ENCODE results near the gene MROH2A. TPM values are rescaled to one million over a fixed set of nuclear protein-coding genes. Genes with fewer than 3 reads are reported as not detected.

MROH2A gene
- total RNA-seq, 3 donors from 2014 or later (not counting 1 experiment from before 2014, with no cell fraction given) = not detected

DNA sequence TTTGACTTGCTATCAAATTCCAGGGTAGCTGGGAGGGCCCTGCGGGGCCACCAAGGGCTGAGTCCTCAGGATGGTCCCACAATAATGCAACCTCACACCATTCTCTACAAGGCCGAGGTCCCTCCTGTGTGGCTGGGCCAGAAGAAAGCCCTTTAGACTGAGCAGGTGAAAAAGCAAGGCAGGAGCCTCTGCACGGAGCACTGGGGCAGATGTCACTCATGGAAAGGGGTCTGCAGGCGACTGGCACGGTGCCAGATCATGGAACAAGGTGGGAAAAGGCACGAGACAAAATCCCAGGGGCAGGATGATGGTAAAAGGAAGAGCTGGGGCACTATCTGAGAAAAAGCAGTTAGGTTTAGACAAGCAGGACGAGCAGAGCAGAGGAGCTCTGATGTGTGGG, 60.1 kb downstream of the MROH2A start:
- Histone ChIP-seq H3K36me3 (ENCODE audit: control insufficient read depth, insufficient read depth, low read length) (no peaks in the 10 kb centered on the region), H3K4me1 (ENCODE audit: control insufficient read depth, insufficient read depth, low read length) (no peaks in the 10 kb centered on the region), H3K4me3 (ENCODE audit: low read length) (no peak overlapping the region), H3K27ac (ENCODE audit: low read length) (no peak overlapping the region), H3K27me3 (ENCODE audit: control insufficient read depth, insufficient read depth, low read length) (no peaks in the 10 kb centered on the region), H3K9me3 (ENCODE audit: control insufficient read depth, insufficient read depth, low read length) (no peaks in the 10 kb centered on the region)
- H3K27ac Mint-ChIP-seq = peak overlapping the region in 1 of 2 donors; percentile 25
- H3K36me3 Mint-ChIP-seq = no peaks in the 10 kb centered on the region
- 86% methylated on average over 7 of the region's 7 CpGs for WGBS (ENCODE audit: insufficient coverage)
- peaks cover 4 to 8% of the 10 kb centered on the region in 2 donors for H3K4me1 Mint-ChIP-seq
- H3K9me3 Mint-ChIP-seq = no peaks in the 10 kb centered on the region
- intact Hi-C loops (cut with micrococcal nuclease) = no loop called here
- TF ChIP-seq, protein P1, sequence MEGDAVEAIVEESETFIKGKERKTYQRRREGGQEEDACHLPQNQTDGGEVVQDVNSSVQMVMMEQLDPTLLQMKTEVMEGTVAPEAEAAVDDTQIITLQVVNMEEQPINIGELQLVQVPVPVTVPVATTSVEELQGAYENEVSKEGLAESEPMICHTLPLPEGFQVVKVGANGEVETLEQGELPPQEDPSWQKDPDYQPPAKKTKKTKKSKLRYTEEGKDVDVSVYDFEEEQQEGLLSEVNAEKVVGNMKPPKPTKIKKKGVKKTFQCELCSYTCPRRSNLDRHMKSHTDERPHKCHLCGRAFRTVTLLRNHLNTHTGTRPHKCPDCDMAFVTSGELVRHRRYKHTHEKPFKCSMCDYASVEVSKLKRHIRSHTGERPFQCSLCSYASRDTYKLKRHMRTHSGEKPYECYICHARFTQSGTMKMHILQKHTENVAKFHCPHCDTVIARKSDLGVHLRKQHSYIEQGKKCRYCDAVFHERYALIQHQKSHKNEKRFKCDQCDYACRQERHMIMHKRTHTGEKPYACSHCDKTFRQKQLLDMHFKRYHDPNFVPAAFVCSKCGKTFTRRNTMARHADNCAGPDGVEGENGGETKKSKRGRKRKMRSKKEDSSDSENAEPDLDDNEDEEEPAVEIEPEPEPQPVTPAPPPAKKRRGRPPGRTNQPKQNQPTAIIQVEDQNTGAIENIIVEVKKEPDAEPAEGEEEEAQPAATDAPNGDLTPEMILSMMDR (IDR thresholded peaks at IDR 0.05) = no peak
- ATAC-seq = no peak
- DNase-seq = no peak
- no peaks in the 10 kb centered on the region for H3K27me3 Mint-ChIP-seq (ENCODE audit: low read depth in 2 of 2)
- no peak overlapping the region for H3K4me3 Mint-ChIP-seq

DNA sequence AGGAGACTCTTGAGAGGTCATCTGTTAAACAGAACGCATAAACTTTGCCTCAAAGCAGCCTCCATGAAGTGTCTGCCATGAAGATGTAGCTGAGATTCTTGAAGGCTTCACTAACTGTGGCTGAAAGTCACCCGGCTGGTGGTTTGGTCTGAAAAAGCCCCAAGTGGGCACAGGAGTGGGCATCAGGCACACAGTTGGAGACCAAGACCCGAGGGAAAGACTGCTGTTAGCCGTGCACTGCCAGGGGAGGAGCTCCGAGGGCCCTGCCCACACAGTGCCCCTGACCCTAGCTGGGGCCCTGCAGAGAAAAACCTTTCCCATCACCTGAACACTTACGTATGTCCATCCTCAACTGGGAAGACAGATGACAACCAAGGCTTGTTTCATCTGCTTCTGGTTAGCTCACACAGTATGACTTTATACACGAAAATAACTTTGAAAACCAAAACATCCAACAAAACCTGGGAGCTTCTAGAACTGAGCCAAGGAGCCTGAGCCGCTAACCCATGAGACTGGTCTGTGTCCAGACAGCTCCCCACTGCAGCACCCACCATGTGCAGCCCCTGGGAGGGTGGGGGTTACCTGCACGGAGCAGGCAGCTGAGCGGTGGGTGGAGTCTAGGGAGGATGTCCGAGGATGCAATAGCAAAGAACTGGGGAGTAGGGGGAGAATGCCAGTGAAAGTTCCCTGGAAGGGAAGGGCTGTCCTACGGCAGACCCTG, 60.8 kb downstream of the MROH2A start:
- Mint-ChIP-seq H3K4me3 (no peak overlapping the region), H3K27me3 (ENCODE audit: low read depth in 2 of 2) (no peaks in the 10 kb centered on the region), H3K9me3 (no peaks in the 10 kb centered on the region), H3K27ac (no peak overlapping the region), H3K4me1 (peaks cover 4 to 8% of the 10 kb centered on the region in 2 donors), H3K36me3 (no peaks in the 10 kb centered on the region)
- ATAC-seq (no peak), DNase-seq (no peak)
- TF ChIP-seq, protein P1 (IDR thresholded peaks at IDR 0.05) = no peak
- H3K36me3 ChIP-seq (ENCODE audit: control insufficient read depth, insufficient read depth, low read length) = no peaks in the 10 kb centered on the region
- H3K9me3 ChIP-seq (ENCODE audit: control insufficient read depth, insufficient read depth, low read length) = no peaks in the 10 kb centered on the region
- 97% methylated on average over 12 of the region's 12 CpGs for WGBS (ENCODE audit: insufficient coverage)
- H3K27ac ChIP-seq (ENCODE audit: low read length) = no peak overlapping the region
- intact Hi-C loops (cut with micrococcal nuclease) = no loop called here
- no peaks in the 10 kb centered on the region for H3K27me3 ChIP-seq (ENCODE audit: control insufficient read depth, insufficient read depth, low read length)
- no peaks in the 10 kb centered on the region for H3K4me1 ChIP-seq (ENCODE audit: control insufficient read depth, insufficient read depth, low read length)
- H3K4me3 ChIP-seq (ENCODE audit: low read length) = no peak overlapping the region

DNA sequence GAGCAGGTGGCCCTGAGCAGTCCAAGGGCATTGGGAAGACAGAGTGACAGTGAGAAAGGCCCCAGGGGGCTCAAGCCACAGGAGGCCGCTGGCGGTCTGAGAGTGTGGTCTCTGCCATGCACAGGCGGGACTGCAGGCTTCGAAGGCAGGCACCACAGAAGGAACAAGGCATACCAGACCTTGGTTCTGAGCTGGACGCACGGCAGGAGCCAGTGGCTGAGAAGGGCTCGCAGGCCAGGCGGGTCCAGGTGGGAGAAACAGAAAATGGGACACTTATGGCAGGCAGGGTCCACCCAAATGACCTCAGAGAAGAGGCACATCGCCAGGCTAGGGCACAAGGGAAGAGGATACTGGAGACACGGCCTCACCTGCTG, 61.3 kb downstream of the MROH2A start:
- Histone ChIP-seq H3K4me1 (ENCODE audit: control insufficient read depth, insufficient read depth, low read length) (no peaks in the 10 kb centered on the region), H3K36me3 (ENCODE audit: control insufficient read depth, insufficient read depth, low read length) (no peaks in the 10 kb centered on the region), H3K4me3 (ENCODE audit: low read length) (no peak overlapping the region), H3K27ac (ENCODE audit: low read length) (no peak overlapping the region), H3K27me3 (ENCODE audit: control insufficient read depth, insufficient read depth, low read length) (no peaks in the 10 kb centered on the region), H3K9me3 (ENCODE audit: control insufficient read depth, insufficient read depth, low read length) (no peaks in the 10 kb centered on the region)
- TF ChIP-seq, protein P1 (IDR thresholded peaks at IDR 0.05) = no peak
- DNase-seq (no peak), ATAC-seq (no peak)
- Mint-ChIP-seq H3K27me3 (ENCODE audit: low read depth in 2 of 2) (no peaks in the 10 kb centered on the region), H3K27ac (no peak overlapping the region), H3K4me3 (no peak overlapping the region), H3K9me3 (no peaks in the 10 kb centered on the region), H3K36me3 (no peaks in the 10 kb centered on the region), H3K4me1 (peaks cover 4 to 8% of the 10 kb centered on the region in 2 donors)
- WGBS (ENCODE audit: insufficient coverage) = 97% methylated on average over 10 of the region's 10 CpGs
- intact Hi-C loops (cut with micrococcal nuclease) = no loop called here

DNA sequence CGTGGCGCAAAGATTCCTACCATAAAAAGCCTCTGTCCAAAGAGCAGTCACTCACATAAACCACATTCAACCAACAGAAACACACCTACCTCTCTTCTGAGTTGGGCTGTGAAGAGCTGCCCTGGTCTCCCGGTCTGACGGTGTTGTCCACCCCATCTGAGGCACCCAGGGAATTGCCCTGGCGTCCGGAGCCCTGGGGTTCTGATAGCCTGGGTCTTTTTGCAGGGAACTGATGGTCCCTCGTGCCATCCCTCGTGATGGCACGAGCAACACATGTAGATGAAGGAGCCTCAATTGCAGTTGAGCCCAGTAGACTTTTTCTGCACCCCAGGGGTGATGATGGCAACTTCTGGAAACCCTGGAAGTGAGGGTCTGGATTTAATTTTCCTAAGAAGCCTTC, 62.4 kb downstream of the MROH2A start:
- TF ChIP-seq, protein P1 (IDR thresholded peaks at IDR 0.05) = no peak
- ATAC-seq (no peak), DNase-seq (no peak)
- peaks cover 4 to 8% of the 10 kb centered on the region in 2 donors for H3K4me1 Mint-ChIP-seq
- no peak overlapping the region for H3K27ac ChIP-seq (ENCODE audit: low read length)
- intact Hi-C loops (cut with micrococcal nuclease) = no loop called here
- H3K27ac Mint-ChIP-seq = no peak overlapping the region
- H3K27me3 Mint-ChIP-seq (ENCODE audit: low read depth in 2 of 2) = no peaks in the 10 kb centered on the region
- H3K4me1 ChIP-seq (ENCODE audit: control insufficient read depth, insufficient read depth, low read length) = no peaks in the 10 kb centered on the region
- H3K36me3 ChIP-seq (ENCODE audit: control insufficient read depth, insufficient read depth, low read length) = no peaks in the 10 kb centered on the region
- no peaks in the 10 kb centered on the region for H3K9me3 ChIP-seq (ENCODE audit: control insufficient read depth, insufficient read depth, low read length)
- H3K9me3 Mint-ChIP-seq = no peaks in the 10 kb centered on the region
- 94% methylated on average over 9 of the region's 9 CpGs for WGBS (ENCODE audit: insufficient coverage)
- no peaks in the 10 kb centered on the region for H3K27me3 ChIP-seq (ENCODE audit: control insufficient read depth, insufficient read depth, low read length)
- no peaks in the 10 kb centered on the region for H3K36me3 Mint-ChIP-seq
- no peak overlapping the region for H3K4me3 ChIP-seq (ENCODE audit: low read length)
- no peak overlapping the region for H3K4me3 Mint-ChIP-seq
